ENCODE results near the gene SMARCAD1.
A peak's percentile ranks its signal among the peaks of the same experiment; 100 is the strongest.

The SMARCAD1 gene

GRCh38 chr4:94262163-94263016 lies 54.7 kb downstream of the SMARCAD1 start:
- no peak for TF ChIP-seq CTCF (IDR thresholded peaks at IDR 0.05; ENCODE audit: insufficient read depth, low read depth, low read length, missing control alignments)
- H3K4me3 ChIP-seq (ENCODE audit: low read length): peak overlapping the region; percentile 13

GRCh38 chr4:94267037-94267436 lies 59.4 kb downstream of the SMARCAD1 start:
- no peak for DNase-seq (ENCODE audit: low read depth)
- no peak overlapping the region for H3K4me3 ChIP-seq (ENCODE audit: low read length)
- TF ChIP-seq CTCF (IDR thresholded peaks at IDR 0.05; ENCODE audit: insufficient read depth, low read depth, low read length, missing control alignments): no peak

More at GRCh38 chr4:94262163-94263016, 54.7 kb downstream of the SMARCAD1 start:
- peak; percentile 71 for DNase-seq (ENCODE audit: low read depth)

- no peak for DNase-seq (ENCODE audit: low read depth)
- no peak overlapping the region for H3K4me3 ChIP-seq (ENCODE audit: low read length)
- TF ChIP-seq CTCF (IDR thresholded peaks at IDR 0.05; ENCODE audit: insufficient read depth, low read depth, low read length, missing control alignments): no peak
Observed at GRCh38 chr4:94271248-94271647, 63.6 kb downstream of the SMARCAD1 start.

GRCh38 chr4:94274912-94275311 lies 67.2 kb downstream of the SMARCAD1 start:
- H3K4me3 ChIP-seq (ENCODE audit: low read length): no peak overlapping the region
- DNase-seq (ENCODE audit: low read depth): no peak
- no peak for TF ChIP-seq CTCF (IDR thresholded peaks at IDR 0.05; ENCODE audit: insufficient read depth, low read depth, low read length, missing control alignments)

GRCh38 chr4:94276204-94276603 lies 68.5 kb downstream of the SMARCAD1 start:
- no peak for TF ChIP-seq CTCF (IDR thresholded peaks at IDR 0.05; ENCODE audit: insufficient read depth, low read depth, low read length, missing control alignments)
- no peak overlapping the region for H3K4me3 ChIP-seq (ENCODE audit: low read length)
- DNase-seq (ENCODE audit: low read depth): no peak

GRCh38 chr4:94277534-94277933 lies 69.9 kb downstream of the SMARCAD1 start:
- H3K4me3 ChIP-seq (ENCODE audit: low read length): no peak overlapping the region
- no peak for TF ChIP-seq CTCF (IDR thresholded peaks at IDR 0.05; ENCODE audit: insufficient read depth, low read depth, low read length, missing control alignments)
- DNase-seq (ENCODE audit: low read depth): no peak

GRCh38 chr4:94278781-94279180 lies 71.1 kb downstream of the SMARCAD1 start:
- DNase-seq (ENCODE audit: low read depth): no peak
- no peak overlapping the region for H3K4me3 ChIP-seq (ENCODE audit: low read length)
- no peak for TF ChIP-seq CTCF (IDR thresholded peaks at IDR 0.05; ENCODE audit: insufficient read depth, low read depth, low read length, missing control alignments)

Measured in epithelial cell of esophagus (primary cell).